ENCODE data around the gene ANKS1B.

DNA sequence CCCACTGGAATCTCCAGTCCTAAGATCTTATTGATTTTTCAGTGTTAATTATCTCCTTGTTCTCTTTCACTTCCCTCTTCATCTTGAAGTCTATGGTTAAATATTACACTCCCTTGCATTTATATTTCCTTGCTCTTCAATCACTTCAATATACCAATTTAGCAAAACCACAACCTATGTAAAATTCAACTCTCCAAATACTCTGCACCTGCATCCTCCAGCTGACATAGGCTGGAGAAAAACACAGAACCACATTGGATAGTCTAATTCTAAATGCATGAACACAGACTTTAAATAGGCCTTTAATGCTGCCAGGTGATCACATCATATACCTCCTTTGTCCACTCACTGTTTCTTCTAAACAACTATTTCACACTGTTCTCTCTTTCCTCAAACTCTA lies 591.0 kb downstream of the ANKS1B start:
- TF ChIP-seq TAF1 (IDR thresholded peaks at IDR 0.05; ENCODE audit: low read depth) (no peak), EGR1 (IDR thresholded peaks at IDR 0.05) (no peak)
